Activated CD4-positive, CD25-positive, alpha-beta regulatory T cell treated with anti-CD3 and anti-CD28 coated beads, Interleukin-2, amount 50 U/mL, for 24 hours (primary cell): ENCODE results near the gene SDK2.

ENCODE experiments used
- ATAC-seq, 2 donors: fragments of 150-1000 bp; cut with Tn5 transposase; one replicate each; pipeline ENCODE4 v1.10.0; 2021; ENCODE audit warnings: mild to moderate bottlenecking in 1 of 2, moderate library complexity in 1 of 2

Gene SDK2

GRCh38 chr17:73498886-73499554 lies 145.2 kb downstream of the SDK2 start:
- no peak for ATAC-seq

GRCh38 chr17:73498176-73498575 lies 146.1 kb downstream of the SDK2 start:
- no peak for ATAC-seq

- ATAC-seq, result no peak
Observed at GRCh38 chr17:73497721-73498120, 146.5 kb downstream of the SDK2 start.

GRCh38 chr17:73496232-73496631 lies 148.0 kb downstream of the SDK2 start:
- no peak for ATAC-seq

GRCh38 chr17:73495641-73496040 lies 148.6 kb downstream of the SDK2 start:
- ATAC-seq, result no peak

GRCh38 chr17:73494950-73495349 lies 149.3 kb downstream of the SDK2 start:
- ATAC-seq, result no peak

GRCh38 chr17:73493956-73494926 lies 150.0 kb downstream of the SDK2 start:
- no peak for ATAC-seq

- no peak for ATAC-seq
Observed at GRCh38 chr17:73492821-73493814, 151.1 kb downstream of the SDK2 start.

GRCh38 chr17:73492125-73492820 lies 152.0 kb downstream of the SDK2 start:
- no peak for ATAC-seq

- no peak for ATAC-seq
Observed at GRCh38 chr17:73491648-73492047, 152.6 kb downstream of the SDK2 start.

- no peak for ATAC-seq
Observed at GRCh38 chr17:73490851-73491250, 153.4 kb downstream of the SDK2 start.

GRCh38 chr17:73489991-73490390 lies 154.3 kb downstream of the SDK2 start:
- ATAC-seq, result no peak

- no peak for ATAC-seq
Observed at GRCh38 chr17:73489333-73489732, 154.9 kb downstream of the SDK2 start.

GRCh38 chr17:73485130-73485529 lies 159.1 kb downstream of the SDK2 start:
- no peak for ATAC-seq

- ATAC-seq, result no peak
Observed at GRCh38 chr17:73482894-73483293, 161.4 kb downstream of the SDK2 start.

- peak in 1 of 2 donors; percentile 43 for ATAC-seq
Observed at GRCh38 chr17:73482251-73482716, 162.0 kb downstream of the SDK2 start.

GRCh38 chr17:73481676-73482075 lies 162.6 kb downstream of the SDK2 start:
- ATAC-seq, result no peak

- no peak for ATAC-seq
Observed at GRCh38 chr17:73480740-73481139, 163.5 kb downstream of the SDK2 start.

GRCh38 chr17:73478768-73479424 lies 165.3 kb downstream of the SDK2 start:
- no peak for ATAC-seq

GRCh38 chr17:73478334-73478733 lies 165.9 kb downstream of the SDK2 start:
- no peak for ATAC-seq

GRCh38 chr17:73476890-73477350 lies 167.3 kb downstream of the SDK2 start:
- no peak for ATAC-seq
